Measurements from ENCODE around the gene UPF2. TPM values are rescaled to one million over a fixed set of nuclear protein-coding genes. Genes with fewer than 3 reads are reported as not detected.

Gene UPF2
- total RNA-seq, 1 donor from 2014 or later = 11.3 TPM

DNA sequence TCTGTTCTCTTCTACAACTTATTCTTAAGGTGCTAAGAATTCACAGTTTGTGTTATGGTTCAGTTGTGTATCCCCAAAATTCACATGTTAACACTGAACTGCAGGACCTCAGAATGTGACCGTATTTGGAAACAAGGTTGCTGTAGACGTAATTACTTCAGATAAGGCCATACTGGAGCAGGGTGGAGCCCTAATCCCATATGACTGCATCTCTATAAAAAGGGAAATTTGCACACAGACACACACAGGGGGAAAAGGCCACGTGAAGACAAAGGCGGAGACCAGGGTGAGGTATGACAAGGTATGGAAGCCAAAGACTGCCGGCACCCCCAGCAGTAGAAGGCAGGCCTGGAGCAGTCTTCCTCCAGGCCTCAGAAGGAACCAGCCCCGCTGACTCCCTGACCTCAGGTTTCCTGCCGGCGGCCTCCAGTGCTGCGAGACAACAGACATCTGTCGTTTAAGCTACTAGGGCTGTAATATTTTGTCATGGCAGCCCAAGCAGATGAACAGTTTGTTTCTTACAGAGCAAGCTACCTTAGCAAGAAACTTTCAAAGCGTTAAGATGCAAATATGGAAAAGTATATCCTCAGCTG lies 120.7 kb downstream of the UPF2 start:
- no peak overlapping the region for H3K4me3 ChIP-seq (ENCODE audit: low read depth, low read length)
- no peak for DNase-seq (ENCODE audit: low read depth)
- TF ChIP-seq, protein P1, sequence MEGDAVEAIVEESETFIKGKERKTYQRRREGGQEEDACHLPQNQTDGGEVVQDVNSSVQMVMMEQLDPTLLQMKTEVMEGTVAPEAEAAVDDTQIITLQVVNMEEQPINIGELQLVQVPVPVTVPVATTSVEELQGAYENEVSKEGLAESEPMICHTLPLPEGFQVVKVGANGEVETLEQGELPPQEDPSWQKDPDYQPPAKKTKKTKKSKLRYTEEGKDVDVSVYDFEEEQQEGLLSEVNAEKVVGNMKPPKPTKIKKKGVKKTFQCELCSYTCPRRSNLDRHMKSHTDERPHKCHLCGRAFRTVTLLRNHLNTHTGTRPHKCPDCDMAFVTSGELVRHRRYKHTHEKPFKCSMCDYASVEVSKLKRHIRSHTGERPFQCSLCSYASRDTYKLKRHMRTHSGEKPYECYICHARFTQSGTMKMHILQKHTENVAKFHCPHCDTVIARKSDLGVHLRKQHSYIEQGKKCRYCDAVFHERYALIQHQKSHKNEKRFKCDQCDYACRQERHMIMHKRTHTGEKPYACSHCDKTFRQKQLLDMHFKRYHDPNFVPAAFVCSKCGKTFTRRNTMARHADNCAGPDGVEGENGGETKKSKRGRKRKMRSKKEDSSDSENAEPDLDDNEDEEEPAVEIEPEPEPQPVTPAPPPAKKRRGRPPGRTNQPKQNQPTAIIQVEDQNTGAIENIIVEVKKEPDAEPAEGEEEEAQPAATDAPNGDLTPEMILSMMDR (conservative IDR thresholded peaks at IDR 0.05; ENCODE audit: low read depth, low read length) = no peak

DNA sequence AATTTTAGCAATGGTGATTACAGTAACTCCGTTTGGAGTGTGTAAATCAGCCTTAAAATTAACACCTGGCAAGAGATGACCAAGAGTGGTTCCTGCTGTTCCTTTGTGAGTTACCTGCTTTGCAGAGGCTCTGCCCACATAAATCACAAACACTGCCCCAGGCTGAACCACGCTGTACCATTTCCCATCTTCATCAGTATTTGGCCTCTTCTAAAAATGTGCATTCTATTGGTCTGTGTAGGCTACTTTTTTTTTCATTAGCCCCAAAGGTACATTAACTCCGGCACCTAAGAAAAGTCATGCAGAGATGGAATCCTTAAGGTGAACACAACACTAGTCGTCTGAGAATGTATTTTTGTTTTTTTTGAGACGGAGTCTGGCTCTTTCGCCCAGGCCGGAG lies 123.3 kb downstream of the UPF2 start:
- no peak overlapping the region for H3K4me3 ChIP-seq (ENCODE audit: low read depth, low read length)
- DNase-seq (ENCODE audit: low read depth) = no peak
- TF ChIP-seq, protein P1 (conservative IDR thresholded peaks at IDR 0.05; ENCODE audit: low read depth, low read length) = no peak

DNA sequence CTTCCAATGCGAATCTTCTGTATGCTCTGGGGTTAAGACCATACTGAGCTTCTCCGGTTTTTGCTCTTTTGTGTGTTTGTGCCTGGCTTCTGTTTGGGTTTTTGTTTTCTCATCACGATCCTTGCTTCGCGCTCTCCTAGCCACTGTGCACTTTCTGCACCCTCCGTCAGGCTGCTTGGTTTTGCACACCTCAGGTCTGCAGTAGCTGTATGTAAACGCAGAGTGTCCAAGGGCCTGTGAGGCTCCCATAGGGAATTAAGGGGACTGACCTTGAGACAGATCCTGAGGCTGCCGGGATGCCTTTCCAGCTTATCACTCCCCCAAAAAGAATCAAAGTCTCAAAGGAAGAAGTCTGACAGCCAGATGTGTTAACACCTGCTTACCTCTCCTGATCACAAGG lies 124.2 kb downstream of the UPF2 start:
- TF ChIP-seq, protein P1 (conservative IDR thresholded peaks at IDR 0.05; ENCODE audit: low read depth, low read length) = no peak
- no peak overlapping the region for H3K4me3 ChIP-seq (ENCODE audit: low read depth, low read length)
- DNase-seq (ENCODE audit: low read depth) = no peak

DNA sequence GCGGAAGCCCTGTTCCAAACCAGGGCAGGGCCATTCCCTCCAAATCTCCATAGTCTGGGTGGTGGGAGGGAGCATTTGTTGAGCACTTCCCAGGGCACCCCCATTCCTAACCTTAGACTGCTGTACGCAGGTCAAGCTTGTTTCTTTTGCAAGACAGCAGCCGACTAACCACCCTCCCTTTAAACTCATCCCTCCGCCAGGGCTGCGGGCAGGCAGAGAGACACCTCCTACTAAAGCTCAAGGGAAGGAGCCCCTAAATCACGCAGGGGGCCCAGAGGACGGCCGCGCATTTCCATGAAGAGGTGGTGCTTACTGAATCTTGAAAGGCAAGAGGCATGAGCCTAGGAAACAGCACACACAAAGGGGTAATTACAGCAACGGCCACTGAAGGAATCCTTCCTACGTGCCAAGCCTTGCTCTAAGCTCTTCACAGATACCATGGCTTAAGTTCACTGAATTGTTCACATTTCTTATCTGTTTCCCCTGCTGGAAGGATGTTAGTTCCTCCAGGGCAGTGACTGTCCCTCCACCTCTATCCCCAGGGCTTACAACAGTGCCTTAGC lies 129.4 kb downstream of the UPF2 start:
- DNase-seq (ENCODE audit: low read depth) = no peak
- TF ChIP-seq, protein P1 (conservative IDR thresholded peaks at IDR 0.05; ENCODE audit: low read depth, low read length) = no peak
- no peak overlapping the region for H3K4me3 ChIP-seq (ENCODE audit: low read depth, low read length)

DNA sequence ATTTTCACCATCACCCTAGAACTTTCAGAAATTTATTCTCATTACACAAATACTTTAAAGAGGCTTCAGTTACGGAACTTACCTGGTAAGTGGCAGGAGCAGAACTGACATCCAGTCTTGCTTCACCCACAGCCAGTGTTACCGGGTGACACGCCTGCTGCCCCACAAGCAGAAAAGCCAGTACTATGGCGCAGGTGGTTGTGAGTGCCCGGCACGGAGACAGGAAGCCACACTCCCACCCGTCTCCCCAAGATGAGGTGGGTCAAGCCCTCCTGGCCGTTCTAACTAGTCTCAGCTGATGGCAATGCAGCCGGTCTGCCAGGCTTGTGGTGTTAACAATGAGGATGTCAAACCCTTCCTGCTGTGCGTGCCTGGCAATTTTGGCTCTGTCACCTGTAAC lies 132.5 kb downstream of the UPF2 start:
- TF ChIP-seq, protein P1 (conservative IDR thresholded peaks at IDR 0.05; ENCODE audit: low read depth, low read length) = no peak
- no peak overlapping the region for H3K4me3 ChIP-seq (ENCODE audit: low read depth, low read length)

DNA sequence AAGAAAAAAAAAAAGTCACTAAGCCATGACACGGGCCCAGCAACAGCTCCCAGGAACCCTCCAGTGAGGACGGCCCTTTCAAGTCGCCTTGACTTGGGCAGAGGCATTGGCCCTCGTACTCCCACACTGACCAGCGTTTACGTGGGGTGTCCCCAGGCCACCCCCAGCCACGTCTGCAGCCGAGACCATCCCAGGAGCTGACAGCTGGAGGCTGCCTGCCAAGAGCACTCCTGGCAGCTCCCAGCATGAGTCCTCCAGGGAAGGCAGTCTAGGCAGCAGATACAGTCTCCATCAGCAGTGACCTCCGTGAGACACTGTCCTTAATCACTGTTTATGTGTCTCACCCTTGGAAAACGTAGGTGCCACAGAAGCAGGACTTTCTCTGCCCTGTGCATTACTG lies 133.0 kb downstream of the UPF2 start:
- no peak overlapping the region for H3K4me3 ChIP-seq (ENCODE audit: low read depth, low read length)
- TF ChIP-seq, protein P1 (conservative IDR thresholded peaks at IDR 0.05; ENCODE audit: low read depth, low read length) = no peak
- no peak for DNase-seq (ENCODE audit: low read depth)

More for the DNA sequence above, 132.5 kb downstream of the UPF2 start:
- DNase-seq (ENCODE audit: low read depth) = no peak

DNA sequence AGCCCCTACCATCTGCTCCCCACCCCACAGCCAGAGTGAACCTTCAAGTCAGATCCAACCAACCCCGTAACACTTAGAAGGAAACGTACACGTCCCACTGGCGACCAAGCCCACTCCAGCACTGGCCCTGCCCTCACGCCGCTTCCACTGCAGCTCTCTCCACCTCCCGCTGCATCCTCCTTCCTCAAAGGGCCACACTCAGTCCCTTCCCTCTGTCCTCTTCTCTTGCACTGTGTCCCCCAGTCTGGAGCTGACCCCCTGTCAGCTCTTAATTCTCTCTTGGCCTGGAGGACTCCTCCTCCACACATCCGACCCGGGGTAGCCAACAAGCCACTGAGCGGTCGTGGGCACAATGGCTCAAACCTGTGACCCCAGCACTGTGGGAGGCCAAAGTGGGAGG lies 133.6 kb downstream of the UPF2 start:
- TF ChIP-seq, protein P1 (conservative IDR thresholded peaks at IDR 0.05; ENCODE audit: low read depth, low read length) = no peak
- H3K4me3 ChIP-seq (ENCODE audit: low read depth, low read length) = no peak overlapping the region
- DNase-seq (ENCODE audit: low read depth) = no peak

All from epithelial cell of proximal tubule (primary cell).